Glutamatergic neuron (in vitro differentiated cells): ENCODE data around the gene ANO2. TPM values are rescaled to one million over a fixed set of nuclear protein-coding genes. Genes with fewer than 3 reads are reported as not detected.

Source experiments
- total RNA-seq: library from RNA; stranded (reverse); fragmentation: NEBNext Ultra II Directional; extraction: Animal tissue kit (Norgen Biotek cat#: 25700); gene quantifications from one replicate; pipeline ENCODE4 v1.2.1, GENCODE V29; 2021; ENCODE audit not compliant: unreplicated experiment

The ANO2 gene
- total RNA-seq, 1 donor from 2014 or later = not detected

Other genes with a start within 250 kb of the ANO2 start
- 0.37 TPM for gene VWF, start 179.4 kb upstream of the ANO2 start, total RNA-seq